Measurements from ENCODE around the gene ATP2B2.

GRCh38 chr3:10521772-10522441 is 16.5 kb upstream of the ATP2B2 start:
- TF ChIP-seq CTCF (IDR thresholded peaks at IDR 0.05) (no peak), POLR2A (IDR thresholded peaks at IDR 0.05) (no peak)

Measured in uterus (tissue), 2 donors.